Measurements from ENCODE around the gene RTL1.
A peak's percentile ranks its signal among the peaks of the same experiment; 100 is the strongest.

The RTL1 gene

DNA sequence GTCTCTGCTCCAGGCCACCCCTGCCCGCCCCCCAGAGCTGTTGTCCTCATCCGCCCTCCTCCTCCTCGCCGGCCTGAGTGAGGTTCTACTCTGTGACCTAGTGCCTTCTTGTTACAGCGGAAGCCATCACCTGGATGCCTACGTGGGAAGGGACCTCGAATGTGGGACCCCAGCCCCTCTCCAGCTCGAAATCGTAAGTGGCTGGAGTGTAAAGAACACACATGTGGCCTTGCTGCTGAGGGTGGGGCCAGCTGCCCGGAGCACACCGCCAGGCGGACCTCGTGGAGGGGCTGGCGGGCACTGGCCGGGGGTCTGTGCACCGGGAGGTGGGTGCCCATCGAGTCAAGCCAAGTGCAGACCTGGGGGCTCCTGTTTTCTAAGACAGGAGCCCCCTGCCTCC is 58.2 kb downstream of the RTL1 start:
- DNase-seq = no peak

DNA sequence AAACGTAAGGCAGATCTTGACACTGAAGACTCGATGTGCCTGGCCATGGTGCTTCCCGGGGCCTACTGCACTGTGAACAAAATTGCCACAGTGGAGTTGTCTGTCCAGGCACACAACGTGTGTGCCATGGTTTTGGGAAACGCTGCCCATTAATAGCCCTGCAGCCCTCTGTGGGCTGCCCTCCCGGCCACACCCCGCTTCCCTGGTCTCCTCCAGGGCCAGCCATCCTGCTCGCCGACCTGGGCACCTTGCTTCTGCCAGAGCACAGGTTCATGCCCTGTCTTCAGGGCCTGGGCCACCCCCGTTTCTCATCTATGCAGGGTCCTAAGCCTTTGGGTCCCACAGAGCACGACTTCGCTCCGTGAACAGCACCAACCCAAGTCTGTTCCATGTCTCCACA is 58.7 kb downstream of the RTL1 start:
- DNase-seq = no peak

DNA sequence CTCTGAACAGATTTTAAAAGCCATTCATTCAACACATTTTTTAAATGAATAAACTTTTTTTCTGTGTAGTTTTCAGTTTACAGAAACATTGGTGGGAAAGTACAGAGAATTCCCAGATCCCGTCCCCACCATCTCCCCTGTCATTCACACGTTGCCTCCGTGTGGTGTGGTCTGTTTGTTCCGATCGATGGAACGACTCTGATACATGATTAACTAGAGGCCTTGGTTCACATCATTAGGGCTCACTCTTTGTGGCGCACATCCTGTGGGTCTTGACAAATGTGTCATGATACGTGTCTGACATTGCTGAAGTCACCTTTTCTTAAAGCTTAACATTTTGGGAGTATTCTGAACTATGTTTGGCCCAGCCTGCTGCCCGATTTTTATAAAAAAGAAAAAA is 59.1 kb downstream of the RTL1 start:
- DNase-seq = no peak

- DNase-seq = no peak
Observed at GRCh38 chr14:100844082-100844408, 59.5 kb downstream of the RTL1 start.

DNA sequence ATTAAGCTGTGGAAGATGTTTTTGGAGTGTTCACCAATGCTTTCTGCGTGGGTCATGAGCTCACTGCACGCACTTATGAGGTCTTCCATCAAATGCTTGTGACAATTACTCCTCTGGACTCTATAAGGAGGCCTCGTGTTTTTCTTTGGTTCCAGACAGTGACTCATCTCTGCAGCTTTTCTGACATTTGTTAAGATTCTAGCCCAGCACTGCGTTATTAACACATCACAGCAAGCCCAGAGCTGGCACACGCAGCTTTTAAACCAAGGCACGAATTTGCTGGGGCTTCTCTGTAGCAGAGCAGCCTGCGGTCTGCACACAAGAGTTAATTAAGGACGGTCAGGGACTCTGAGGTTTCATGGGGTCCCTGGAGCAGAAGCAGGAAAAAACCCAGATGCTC is 60.7 kb downstream of the RTL1 start:
- DNase-seq = no peak

DNA sequence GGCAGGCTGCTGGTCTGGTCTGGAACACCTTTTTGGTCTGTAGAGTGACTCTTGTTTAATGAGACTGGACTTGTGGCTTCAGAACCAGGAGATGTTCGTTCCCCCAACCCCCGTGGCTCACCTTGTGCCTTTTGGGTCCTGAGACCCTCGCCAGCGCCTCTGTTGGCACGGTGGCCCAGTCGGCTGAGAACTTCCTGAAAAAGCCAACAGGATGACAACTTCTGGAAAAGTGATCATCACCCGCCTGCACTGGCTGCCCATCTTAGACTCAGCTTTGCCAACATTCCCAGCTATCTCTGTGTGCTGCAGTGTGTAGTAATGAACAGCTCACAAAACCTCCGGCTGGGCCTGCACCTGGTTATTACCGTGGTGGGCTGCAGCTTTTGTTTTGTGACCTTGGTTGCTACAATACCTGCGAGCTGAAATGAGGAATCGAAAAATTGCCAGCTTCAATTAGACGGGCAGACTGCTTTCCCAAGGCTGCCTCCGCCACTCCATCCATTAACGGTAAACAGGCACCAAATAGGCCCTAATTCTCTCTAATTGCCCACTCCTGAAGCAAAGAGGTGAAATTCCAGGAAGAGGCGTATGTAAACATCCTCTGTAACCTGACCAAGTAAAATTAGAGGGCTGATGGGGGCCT is 61.6 kb downstream of the RTL1 start:
- peak; percentile 60 for DNase-seq

DNA sequence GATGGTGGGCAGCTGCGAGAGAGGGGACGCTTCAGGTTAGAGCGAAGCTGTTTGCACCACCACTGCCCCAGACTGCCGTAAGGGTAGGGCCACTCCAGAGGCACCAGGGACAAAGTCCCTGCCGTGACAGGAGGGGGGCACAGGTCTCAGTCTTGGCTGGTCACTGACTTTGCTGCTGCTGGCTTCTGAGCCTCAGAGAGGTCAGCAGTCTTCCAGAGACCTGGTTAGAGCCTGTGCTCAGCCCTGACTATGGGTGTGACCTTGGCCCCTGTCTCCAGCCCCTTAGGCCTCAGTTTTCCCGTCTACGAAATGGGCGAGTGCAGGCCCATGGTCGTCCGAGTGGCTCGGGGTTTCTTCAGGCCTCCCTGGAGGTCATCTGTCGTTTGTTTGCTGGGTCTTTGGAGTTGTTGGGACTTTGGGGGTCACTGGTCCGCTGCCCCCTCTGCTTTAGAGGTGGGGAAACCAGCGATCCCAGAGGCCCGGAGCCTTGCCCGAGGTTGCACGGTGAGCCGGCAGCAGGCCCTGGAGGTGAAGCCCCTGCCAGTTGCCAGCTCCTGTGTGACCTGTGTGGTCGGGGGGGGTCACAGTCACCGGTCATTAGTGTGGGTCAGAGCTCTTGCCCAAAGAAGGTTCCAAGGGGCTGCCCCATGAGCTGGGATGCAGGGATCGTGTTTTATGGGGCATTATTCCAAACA is 62.3 kb downstream of the RTL1 start:
- no peak for DNase-seq

- DNase-seq = no peak
Observed at GRCh38 chr14:100840286-100841065, 63.0 kb downstream of the RTL1 start.

GRCh38 chr14:100839681-100840111 is 63.8 kb downstream of the RTL1 start:
- DNase-seq = no peak

DNA sequence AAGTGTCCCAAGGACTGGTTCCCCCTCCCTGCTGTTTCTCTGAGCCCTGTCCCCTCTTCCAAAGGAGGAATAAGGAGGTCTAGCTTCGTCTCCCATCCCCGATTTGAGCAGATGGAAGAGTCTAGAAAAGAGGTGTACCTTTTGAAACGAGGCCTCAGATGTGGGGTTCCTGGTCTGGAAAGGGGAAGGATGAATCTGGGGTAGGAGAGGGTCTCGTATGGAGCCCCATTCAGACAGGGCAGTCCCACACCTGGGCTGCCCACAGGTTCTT is 64.3 kb downstream of the RTL1 start:
- DNase-seq = no peak

GRCh38 chr14:100838493-100839314 is 64.8 kb downstream of the RTL1 start:
- no peak for DNase-seq

- DNase-seq = no peak
Observed at GRCh38 chr14:100837805-100838350, 65.6 kb downstream of the RTL1 start.

- no peak for DNase-seq
Observed at GRCh38 chr14:100836941-100837804, 66.3 kb downstream of the RTL1 start.

GRCh38 chr14:100836311-100836805 is 67.2 kb downstream of the RTL1 start:
- DNase-seq = no peak

- no peak for DNase-seq
Observed at GRCh38 chr14:100835548-100836310, 67.8 kb downstream of the RTL1 start.

GRCh38 chr14:100834794-100835547 is 68.6 kb downstream of the RTL1 start:
- DNase-seq = no peak

DNA sequence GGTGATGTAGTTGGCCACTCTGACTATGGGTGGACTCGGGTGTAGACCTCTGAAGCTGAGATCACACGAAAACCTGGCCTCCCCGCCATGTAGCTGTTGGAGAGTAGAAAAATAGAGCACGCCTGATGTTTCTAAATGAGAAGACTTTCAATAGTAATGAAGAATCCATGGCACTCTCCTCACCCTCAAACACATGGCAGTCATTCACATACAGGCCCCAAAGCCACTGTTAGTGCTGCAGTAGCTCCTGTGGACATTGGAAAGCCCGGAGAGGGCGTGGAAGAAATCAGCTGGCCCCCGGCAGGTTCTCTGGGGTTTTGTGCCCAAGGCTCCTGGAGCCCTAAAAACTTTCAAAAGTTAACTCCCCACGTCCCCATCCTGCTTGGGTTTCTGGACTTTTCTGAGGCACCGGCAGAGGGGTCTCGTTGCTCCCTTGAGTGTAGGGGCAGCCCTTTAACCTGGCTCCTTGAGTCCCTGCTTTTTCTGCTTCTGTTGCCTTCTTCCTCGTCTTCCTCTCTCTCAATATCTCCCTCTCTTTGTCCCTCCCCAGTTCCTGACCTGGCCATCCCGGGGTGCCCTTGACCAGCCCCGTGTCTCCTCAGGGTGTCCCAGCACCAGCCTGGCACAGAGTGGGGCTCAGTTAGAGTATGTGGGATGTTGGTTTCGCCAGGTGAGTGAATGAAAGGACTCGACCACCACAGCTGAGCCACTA is 69.3 kb downstream of the RTL1 start:
- no peak for DNase-seq

DNA sequence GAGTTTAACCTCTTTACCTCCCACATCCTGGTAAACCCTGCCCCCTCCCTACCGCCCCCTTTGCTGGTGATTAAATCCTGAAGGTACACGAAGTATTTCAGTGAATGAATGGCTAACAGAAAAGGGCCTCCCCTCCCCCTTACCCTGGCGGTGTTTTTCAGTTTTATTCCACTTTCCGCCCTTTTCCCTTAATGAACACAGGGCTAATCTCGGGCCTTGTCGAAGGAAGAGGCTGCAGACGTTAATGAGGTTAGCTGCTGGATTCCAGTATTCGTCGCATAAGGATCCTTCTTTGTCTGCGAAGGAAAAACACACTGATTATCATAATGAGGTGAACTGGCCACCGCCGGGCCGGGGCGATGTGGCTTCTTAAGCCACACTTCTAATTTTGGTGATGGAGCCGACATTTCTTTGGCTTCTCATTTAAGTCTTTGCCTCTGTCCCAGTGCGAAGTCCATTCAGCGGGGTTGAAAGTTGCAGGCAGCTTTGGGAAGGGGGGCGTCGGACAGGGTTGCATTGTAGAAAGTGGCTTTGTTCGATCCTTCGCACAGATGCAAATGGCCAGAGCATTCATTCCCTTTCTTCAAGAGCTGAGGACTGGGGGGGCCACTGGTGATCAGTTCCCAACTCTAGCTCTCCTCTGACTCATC is 71.1 kb downstream of the RTL1 start:
- no peak for DNase-seq

- peak; percentile 17 for DNase-seq
Observed at GRCh38 chr14:100830681-100831080, 72.8 kb downstream of the RTL1 start.

Data from DMS79 treated with DMSO at 0.1 percent for 48 hours (cell line).